Subcutaneous adipose tissue (tissue), 4 donors: ENCODE data around the gene SOD3. TPM values are rescaled to one million over a fixed set of nuclear protein-coding genes. Genes with fewer than 3 reads are reported as not detected.

ENCODE experiments used
- CTCF ChIP-seq: fragments of 450-650 bp; IDR thresholded peaks from one replicate; pipeline ENCODE4 v1.5.1; 2016; ENCODE audit warnings: low read depth, mild to moderate bottlenecking, control low read depth, antibody characterized with exemption, moderate library complexity
- total RNA-seq, 4 donors: library from RNA; depleted of rRNA; stranded (reverse); fragments of >200 nt; gene quantifications; one replicate each; pipeline ENCODE4 v1.1.0, GENCODE V29; 2016

SOD3 gene
- total RNA-seq, 4 donors from 2014 or later: 86.4 to 211 (median 137) TPM

- no peak for TF ChIP-seq CTCF
Observed at GRCh38 chr4:24754571-24754970, 40.8 kb upstream of the SOD3 start.

GRCh38 chr4:24763631-24764297 lies 31.6 kb upstream of the SOD3 start:
- TF ChIP-seq CTCF: no peak

GRCh38 chr4:24764345-24764744 lies 31.0 kb upstream of the SOD3 start:
- no peak for TF ChIP-seq CTCF

- no peak for TF ChIP-seq CTCF
Observed at GRCh38 chr4:24765376-24765988, 29.9 kb upstream of the SOD3 start.

GRCh38 chr4:24768006-24768405 lies 27.4 kb upstream of the SOD3 start:
- no peak for TF ChIP-seq CTCF

GRCh38 chr4:24768604-24769003 lies 26.8 kb upstream of the SOD3 start:
- TF ChIP-seq CTCF: no peak

- no peak for TF ChIP-seq CTCF
Observed at GRCh38 chr4:24769571-24769970, 25.8 kb upstream of the SOD3 start.
